HG03175 (cell line): Measurements from ENCODE around the gene GPR55.
"Not testable (repeated sequence)": the region's sequence is repeated elsewhere in the genome, so short reads cannot be mapped to it uniquely, and the experiment has no call there.

Experiments
- ATAC-seq: cut with Tn5 transposase; IDR thresholded peaks from one replicate; pipeline ENCODE4 v1.9.1; 2021; ENCODE audit warnings: mild to moderate bottlenecking, moderate library complexity; ENCODE audit not compliant: unreplicated experiment

GPR55 gene

GRCh38 chr2:230936243-230936642 lies 11.2 kb upstream of the GPR55 start:
- not testable (repeated sequence) for ATAC-seq

- ATAC-seq = no peak
Observed at GRCh38 chr2:230935130-230935430, 10.0 kb upstream of the GPR55 start.

GRCh38 chr2:230934231-230935129 lies 9.4 kb upstream of the GPR55 start:
- no peak for ATAC-seq

- ATAC-seq = no peak
Observed at GRCh38 chr2:230933521-230934180, 8.6 kb upstream of the GPR55 start.

- no peak for ATAC-seq
Observed at GRCh38 chr2:230932556-230933511, 7.8 kb upstream of the GPR55 start.

GRCh38 chr2:230931556-230932231 lies 6.7 kb upstream of the GPR55 start:
- no peak for ATAC-seq

GRCh38 chr2:230930928-230931555 lies 6.0 kb upstream of the GPR55 start:
- ATAC-seq = no peak

- no peak for ATAC-seq
Observed at GRCh38 chr2:230930149-230930780, 5.2 kb upstream of the GPR55 start.

- ATAC-seq = no peak
Observed at GRCh38 chr2:230929381-230930148, 4.5 kb upstream of the GPR55 start.

GRCh38 chr2:230928701-230929380 lies 3.8 kb upstream of the GPR55 start:
- ATAC-seq = no peak

- ATAC-seq = no peak
Observed at GRCh38 chr2:230927711-230928341, 2.8 kb upstream of the GPR55 start.

GRCh38 chr2:230925879-230926765 lies 1.1 kb upstream of the GPR55 start:
- peak; percentile 34 for ATAC-seq

- peak; percentile 31 for ATAC-seq
Observed at GRCh38 chr2:230925443-230925878, 419 bp upstream of the GPR55 start.

GRCh38 chr2:230924092-230924469 lies 961 bp downstream of the GPR55 start:
- no peak for ATAC-seq

- no peak for ATAC-seq
Observed at GRCh38 chr2:230922951-230923717, 1.9 kb downstream of the GPR55 start.
